Gastroesophageal sphincter (tissue), 4 donors: ENCODE data around the gene EHBP1. TPM values are rescaled to one million over a fixed set of nuclear protein-coding genes. Genes with fewer than 3 reads are reported as not detected.

Experiments used
- ATAC-seq: fragments of 150-250 bp; one replicate; pipeline ENCODE4 v1.9.1; 2016; ENCODE audit warnings: mild to moderate bottlenecking, moderate library complexity
- H3K27ac ChIP-seq, 4 donors: fragments of 200-600 bp; sonication (generic) in 3 of 4; 1 replicate in 3 of 4; 2 replicates in 1 of 4; pipeline ENCODE4 v1.5.1; 2016 to 2019
- H3K27me3 ChIP-seq: fragments of 200-600 bp; sonication (generic); one replicate; pipeline ENCODE4 v1.5.1; 2019
- H3K36me3 ChIP-seq, 2 donors: fragments of 200-600 bp; sonication (generic); one replicate each; pipeline ENCODE4 v1.5.1; 2019; ENCODE audit warnings: control low read depth in 1 of 2
- H3K4me1 ChIP-seq, 3 donors: fragments of 200-600 bp; sonication (generic); 1 replicate in 2 of 3; 2 replicates in 1 of 3; pipeline ENCODE4 v1.5.1; 2016 to 2019; ENCODE audit warnings: control low read depth in 2 of 3
- H3K4me3 ChIP-seq, 2 donors: fragments of 200-600 bp; sonication (generic); one replicate each; pipeline ENCODE4 v1.5.1; 2019; ENCODE audit warnings: mild to moderate bottlenecking in 1 of 2, moderate library complexity in 1 of 2
- H3K9me3 ChIP-seq, 3 donors: fragments of 200-600 bp; sonication (generic); one replicate each; pipeline ENCODE4 v1.5.1; 2017 to 2019; ENCODE audit warnings: control low read depth in 2 of 3
- EP300 ChIP-seq: sonication (generic); formaldehyde crosslinking; IDR thresholded peaks from one replicate; pipeline ENCODE4 v1.6.1; 2017; ENCODE audit warnings: antibody characterized with exemption, mild to moderate bottlenecking
- POLR2A ChIP-seq, 2 donors: fragments of 450-650 bp; IDR thresholded peaks; one replicate each; pipeline ENCODE4 v1.6.1; 2017; ENCODE audit warnings: antibody characterized with exemption in 2 of 2, mild to moderate bottlenecking in 2 of 2, moderate library complexity in 1 of 2
- POLR2AphosphoS5 ChIP-seq: sonication (generic); formaldehyde crosslinking; IDR thresholded peaks from one replicate; pipeline ENCODE4 v1.6.1; 2017; ENCODE audit warnings: antibody characterized with exemption
- WGBS, 2 donors: methylation state at CpG; one replicate each; pipeline ENCODE4 v1.1.5; 2018; ENCODE audit warnings: low coverage in 1 of 2; 5-methylcytosine and 5-hydroxymethylcytosine counted together
- total RNA-seq, 4 donors: library from RNA; depleted of rRNA; stranded (reverse); fragments of >200 nt; gene quantifications; one replicate each; pipeline ENCODE4 v1.1.0, GENCODE V29; 2016
- TF ChIP-seq, protein P1 (sequence below), 4 experiments: fragments of 200-600 bp in 2 of 4; fragments of 450-650 bp in 2 of 4; sonication (generic) in 1 of 4; IDR thresholded peaks; one replicate each; pipeline ENCODE4 v1.5.1; 2017 to 2019; ENCODE audit warnings: antibody characterized with exemption in 4 of 4, mild to moderate bottlenecking in 2 of 4, moderate library complexity in 2 of 4

EHBP1 gene
- total RNA-seq, 4 donors from 2014 or later = 82.4 to 159 (median 146) TPM

- 78 to 87% methylated on average over 6 of the region's 6 CpGs for WGBS, 2 donors
- Histone ChIP-seq H3K4me1 (peaks cover 0 to 9% (median 0%) of the 10 kb centered on the region in 3 donors), H3K27me3 (no peaks in the 10 kb centered on the region), H3K4me3 (no peak overlapping the region), H3K9me3 (no peaks in the 10 kb centered on the region), H3K36me3 (peaks cover 0 to 69% of the 10 kb centered on the region in 2 donors), H3K27ac (no peak overlapping the region)
- ATAC-seq = no peak
- TF ChIP-seq, protein P1, sequence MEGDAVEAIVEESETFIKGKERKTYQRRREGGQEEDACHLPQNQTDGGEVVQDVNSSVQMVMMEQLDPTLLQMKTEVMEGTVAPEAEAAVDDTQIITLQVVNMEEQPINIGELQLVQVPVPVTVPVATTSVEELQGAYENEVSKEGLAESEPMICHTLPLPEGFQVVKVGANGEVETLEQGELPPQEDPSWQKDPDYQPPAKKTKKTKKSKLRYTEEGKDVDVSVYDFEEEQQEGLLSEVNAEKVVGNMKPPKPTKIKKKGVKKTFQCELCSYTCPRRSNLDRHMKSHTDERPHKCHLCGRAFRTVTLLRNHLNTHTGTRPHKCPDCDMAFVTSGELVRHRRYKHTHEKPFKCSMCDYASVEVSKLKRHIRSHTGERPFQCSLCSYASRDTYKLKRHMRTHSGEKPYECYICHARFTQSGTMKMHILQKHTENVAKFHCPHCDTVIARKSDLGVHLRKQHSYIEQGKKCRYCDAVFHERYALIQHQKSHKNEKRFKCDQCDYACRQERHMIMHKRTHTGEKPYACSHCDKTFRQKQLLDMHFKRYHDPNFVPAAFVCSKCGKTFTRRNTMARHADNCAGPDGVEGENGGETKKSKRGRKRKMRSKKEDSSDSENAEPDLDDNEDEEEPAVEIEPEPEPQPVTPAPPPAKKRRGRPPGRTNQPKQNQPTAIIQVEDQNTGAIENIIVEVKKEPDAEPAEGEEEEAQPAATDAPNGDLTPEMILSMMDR (IDR thresholded peaks at IDR 0.05) = no peak
- TF ChIP-seq EP300 (no peak), POLR2AphosphoS5 (no peak), POLR2A (IDR thresholded peaks at IDR 0.05) (no peak)
These were observed 151.8 kb downstream of the EHBP1 start for GRCh38 chr2:62857139-62857931.

- WGBS, 2 donors = 49 to 81% methylated on average over 2 of the region's 2 CpGs
- no peaks in the 10 kb centered on the region for H3K9me3 ChIP-seq
- H3K27me3 ChIP-seq = no peaks in the 10 kb centered on the region
- peaks cover 0 to 71% of the 10 kb centered on the region in 2 donors for H3K36me3 ChIP-seq
- H3K4me3 ChIP-seq = no peak overlapping the region
- TF ChIP-seq, protein P1 (IDR thresholded peaks at IDR 0.05) = no peak
- TF ChIP-seq EP300 = no peak
- TF ChIP-seq POLR2A (IDR thresholded peaks at IDR 0.05) = no peak
- no peak for TF ChIP-seq POLR2AphosphoS5
- H3K4me1 ChIP-seq = peaks cover 0 to 9% (median 0%) of the 10 kb centered on the region in 3 donors
- ATAC-seq = no peak
- H3K27ac ChIP-seq = no peak overlapping the region
These were observed 152.8 kb downstream of the EHBP1 start for GRCh38 chr2:62858231-62858832.

GRCh38 chr2:62868947-62869346 is 163.4 kb downstream of the EHBP1 start:
- H3K4me3 ChIP-seq = no peak overlapping the region
- H3K9me3 ChIP-seq = peaks cover 0 to 6% (median 0%) of the 10 kb centered on the region in 3 donors
- no peak for TF ChIP-seq EP300
- TF ChIP-seq POLR2A (IDR thresholded peaks at IDR 0.05) = no peak
- TF ChIP-seq, protein P1 (IDR thresholded peaks at IDR 0.05) = no peak
- TF ChIP-seq POLR2AphosphoS5 = no peak
- ATAC-seq = no peak
- no peak overlapping the region for H3K27ac ChIP-seq
- 82 to 88% methylated on average over 3 of the region's 3 CpGs for WGBS, 2 donors
- H3K27me3 ChIP-seq = no peaks in the 10 kb centered on the region
- peaks cover 6 to 54% of the 10 kb centered on the region in 2 donors for H3K36me3 ChIP-seq
- H3K4me1 ChIP-seq = no peaks in the 10 kb centered on the region

DNA sequence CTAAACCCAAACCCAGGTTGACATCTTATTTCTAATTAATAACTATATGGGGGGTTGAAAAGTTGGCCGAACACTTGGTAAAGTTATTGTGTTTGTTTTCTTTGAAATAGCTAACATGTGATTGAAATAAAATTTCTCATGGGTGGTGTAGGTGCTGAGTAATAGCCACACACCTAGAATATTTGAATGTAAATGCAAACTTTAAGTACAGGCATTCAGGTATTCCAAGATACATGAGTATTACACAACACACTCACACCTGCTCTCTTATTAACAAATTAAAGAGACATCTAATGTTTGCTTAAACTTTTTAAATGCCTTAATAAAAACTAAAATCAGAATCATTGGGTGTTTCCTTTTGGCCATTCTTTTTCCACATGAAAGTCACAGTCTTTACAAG is 165.5 kb downstream of the EHBP1 start:
- H3K9me3 ChIP-seq = peaks cover 0 to 6% (median 0%) of the 10 kb centered on the region in 3 donors
- WGBS, 2 donors = 83% methylated on average over 1 of the region's 1 CpG; no CpG with 5 or more reads in 1 of the 2 donors
- TF ChIP-seq EP300 (no peak), POLR2AphosphoS5 (no peak), POLR2A (IDR thresholded peaks at IDR 0.05) (no peak)
- TF ChIP-seq, protein P1 (IDR thresholded peaks at IDR 0.05) = no peak

More for the DNA sequence above, 165.5 kb downstream of the EHBP1 start:
- Histone ChIP-seq H3K27me3 (no peaks in the 10 kb centered on the region), H3K4me3 (no peak overlapping the region), H3K4me1 (no peaks in the 10 kb centered on the region), H3K27ac (no peak overlapping the region), H3K36me3 (peaks cover 0 to 57% of the 10 kb centered on the region in 2 donors)
- ATAC-seq = no peak
